ENCODE results near the gene RFTN1. TPM values are rescaled to one million over a fixed set of nuclear protein-coding genes. Genes with fewer than 3 reads are reported as not detected.

RFTN1 gene
- total RNA-seq, 3 donors from 2014 or later (not counting 1 experiment from before 2014, with no cell fraction given) = 112 to 135 (median 115) TPM

DNA sequence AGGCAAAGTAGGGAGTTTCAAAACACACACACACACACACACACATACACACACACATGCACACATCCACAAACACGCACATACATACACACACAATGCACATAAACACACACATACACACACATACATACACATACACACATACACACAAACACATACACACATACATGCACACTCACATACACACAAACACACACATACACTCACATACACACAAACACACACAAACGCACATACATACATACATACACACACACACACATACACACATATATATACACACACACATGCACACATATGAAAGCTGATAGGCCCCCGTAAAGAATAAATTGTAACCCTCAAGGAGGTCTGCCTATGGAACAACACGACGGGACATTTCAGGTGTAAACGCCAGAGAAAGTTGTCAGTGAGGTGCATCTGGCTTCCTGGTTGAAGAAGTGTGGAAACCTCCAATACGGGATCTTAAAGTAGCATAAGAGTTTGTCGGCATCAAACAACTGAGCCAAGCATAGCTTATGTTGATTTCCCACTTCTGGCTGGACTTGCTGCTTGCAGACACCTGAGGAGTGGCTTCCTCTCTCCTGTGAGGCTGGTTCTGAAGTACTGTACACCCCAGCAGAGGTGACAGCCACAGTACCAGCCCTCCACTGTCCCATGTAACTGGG lies 5.8 kb downstream of the RFTN1 start:
- TF ChIP-seq, protein P1, sequence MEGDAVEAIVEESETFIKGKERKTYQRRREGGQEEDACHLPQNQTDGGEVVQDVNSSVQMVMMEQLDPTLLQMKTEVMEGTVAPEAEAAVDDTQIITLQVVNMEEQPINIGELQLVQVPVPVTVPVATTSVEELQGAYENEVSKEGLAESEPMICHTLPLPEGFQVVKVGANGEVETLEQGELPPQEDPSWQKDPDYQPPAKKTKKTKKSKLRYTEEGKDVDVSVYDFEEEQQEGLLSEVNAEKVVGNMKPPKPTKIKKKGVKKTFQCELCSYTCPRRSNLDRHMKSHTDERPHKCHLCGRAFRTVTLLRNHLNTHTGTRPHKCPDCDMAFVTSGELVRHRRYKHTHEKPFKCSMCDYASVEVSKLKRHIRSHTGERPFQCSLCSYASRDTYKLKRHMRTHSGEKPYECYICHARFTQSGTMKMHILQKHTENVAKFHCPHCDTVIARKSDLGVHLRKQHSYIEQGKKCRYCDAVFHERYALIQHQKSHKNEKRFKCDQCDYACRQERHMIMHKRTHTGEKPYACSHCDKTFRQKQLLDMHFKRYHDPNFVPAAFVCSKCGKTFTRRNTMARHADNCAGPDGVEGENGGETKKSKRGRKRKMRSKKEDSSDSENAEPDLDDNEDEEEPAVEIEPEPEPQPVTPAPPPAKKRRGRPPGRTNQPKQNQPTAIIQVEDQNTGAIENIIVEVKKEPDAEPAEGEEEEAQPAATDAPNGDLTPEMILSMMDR (IDR thresholded peaks at IDR 0.05) = no peak
- Mint-ChIP-seq H3K4me3 (peak overlapping the region; percentile 0), H3K27ac (peak overlapping the region; percentile 75 to 85), H3K36me3 (no peaks in the 10 kb centered on the region), H3K9me3 (no peaks in the 10 kb centered on the region), H3K27me3 (ENCODE audit: low read depth in 2 of 2) (no peaks in the 10 kb centered on the region), H3K4me1 (peaks cover 82 to 92% of the 10 kb centered on the region in 2 donors)
- 87% methylated on average over 8 of the region's 8 CpGs for WGBS (ENCODE audit: insufficient coverage)
- Histone ChIP-seq H3K27ac (ENCODE audit: low read length) (no peak overlapping the region), H3K27me3 (ENCODE audit: control insufficient read depth, insufficient read depth, low read length) (no peaks in the 10 kb centered on the region), H3K4me1 (ENCODE audit: control insufficient read depth, insufficient read depth, low read length) (peaks cover 60% of the 10 kb centered on the region), H3K4me3 (ENCODE audit: low read length) (no peak overlapping the region), H3K36me3 (ENCODE audit: control insufficient read depth, insufficient read depth, low read length) (peaks cover 5% of the 10 kb centered on the region), H3K9me3 (ENCODE audit: control insufficient read depth, insufficient read depth, low read length) (no peaks in the 10 kb centered on the region)
- no peak for DNase-seq
- no peak for ATAC-seq
- intact Hi-C loops (cut with micrococcal nuclease) = no loop called here

DNA sequence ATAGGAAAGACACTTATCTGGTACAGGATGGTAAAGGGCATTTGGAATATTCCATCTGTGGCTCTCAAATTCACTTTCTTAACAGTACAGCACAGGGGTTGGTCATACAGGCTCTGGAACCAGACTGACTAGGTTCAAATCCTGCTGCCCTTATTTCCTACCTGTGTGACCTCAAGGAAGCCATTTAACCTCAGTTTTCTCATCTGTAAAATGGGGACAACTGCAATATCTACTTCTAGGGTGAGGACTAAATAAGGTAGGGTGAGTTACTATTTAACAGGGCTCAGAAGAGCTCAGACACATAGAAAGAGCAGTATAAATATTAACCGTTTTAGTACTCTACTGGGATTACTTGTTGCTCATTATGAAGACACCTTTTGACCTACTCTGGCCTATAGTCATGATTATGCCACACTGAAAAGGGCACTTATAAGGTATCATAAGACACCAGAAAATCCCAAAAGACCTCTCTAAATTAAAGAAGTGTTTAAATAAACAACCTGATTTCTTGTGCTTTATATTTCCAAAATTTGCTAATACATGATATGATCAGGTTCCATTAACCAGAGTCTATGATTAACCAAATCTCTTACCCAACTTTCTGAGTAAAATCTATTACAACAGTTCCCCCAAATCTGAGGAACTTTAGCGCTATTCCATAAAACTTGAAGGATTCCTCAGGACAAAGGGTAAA lies 6.5 kb downstream of the RFTN1 start:
- Mint-ChIP-seq H3K27me3 (ENCODE audit: low read depth in 2 of 2) (no peaks in the 10 kb centered on the region), H3K4me3 (peak overlapping the region; percentile 0), H3K27ac (peak overlapping the region; percentile 75 to 85)

DNA sequence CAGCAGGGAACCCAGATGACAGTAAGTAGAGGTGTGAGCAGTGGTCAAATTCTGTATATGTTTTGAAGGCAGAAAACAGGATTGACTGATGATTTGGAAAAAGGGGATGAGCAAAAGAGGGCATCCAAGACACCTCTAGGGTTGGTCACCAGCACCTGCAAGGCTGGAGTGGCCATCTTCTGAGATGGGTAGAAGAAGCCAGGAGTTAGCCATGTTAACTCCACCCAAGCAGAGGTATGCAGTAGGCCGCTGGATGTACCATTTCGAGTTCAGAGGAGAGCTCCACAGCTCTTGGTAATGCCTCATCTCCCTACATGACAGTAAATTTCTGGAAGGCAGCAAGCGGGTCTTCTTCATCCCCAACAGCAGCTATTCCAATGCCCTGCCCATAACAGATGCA lies 7.0 kb downstream of the RFTN1 start:
- H3K4me3 ChIP-seq (ENCODE audit: low read length) = no peak overlapping the region
- H3K9me3 Mint-ChIP-seq = no peaks in the 10 kb centered on the region
- H3K9me3 ChIP-seq (ENCODE audit: control insufficient read depth, insufficient read depth, low read length) = no peaks in the 10 kb centered on the region
- H3K36me3 ChIP-seq (ENCODE audit: control insufficient read depth, insufficient read depth, low read length) = peaks cover 5% of the 10 kb centered on the region
- no peaks in the 10 kb centered on the region for H3K36me3 Mint-ChIP-seq
- H3K27ac Mint-ChIP-seq = peak overlapping the region in 1 of 2 donors; percentile 85
- no peak overlapping the region for H3K27ac ChIP-seq (ENCODE audit: low read length)
- DNase-seq (no peak), ATAC-seq (no peak)
- H3K27me3 ChIP-seq (ENCODE audit: control insufficient read depth, insufficient read depth, low read length) = no peaks in the 10 kb centered on the region
- peak overlapping the region; percentile 9 for H3K4me3 Mint-ChIP-seq
- H3K27me3 Mint-ChIP-seq (ENCODE audit: low read depth in 2 of 2) = no peaks in the 10 kb centered on the region
- WGBS (ENCODE audit: insufficient coverage) = 96% methylated on average over 3 of the region's 3 CpGs
- H3K4me1 ChIP-seq (ENCODE audit: control insufficient read depth, insufficient read depth, low read length) = peaks cover 48% of the 10 kb centered on the region
- H3K4me1 Mint-ChIP-seq = peaks cover 78 to 93% of the 10 kb centered on the region in 2 donors
- TF ChIP-seq, protein P1 (IDR thresholded peaks at IDR 0.05) = no peak
- intact Hi-C loops (cut with micrococcal nuclease) = no loop called here

More for the DNA sequence above, 6.5 kb downstream of the RFTN1 start:
- H3K36me3 ChIP-seq (ENCODE audit: control insufficient read depth, insufficient read depth, low read length) = peaks cover 5% of the 10 kb centered on the region
- TF ChIP-seq, protein P1 (IDR thresholded peaks at IDR 0.05) = no peak
- no peak overlapping the region for H3K4me3 ChIP-seq (ENCODE audit: low read length)
- peaks cover 53% of the 10 kb centered on the region for H3K4me1 ChIP-seq (ENCODE audit: control insufficient read depth, insufficient read depth, low read length)
- H3K27ac ChIP-seq (ENCODE audit: low read length) = no peak overlapping the region
- peaks cover 82 to 94% of the 10 kb centered on the region in 2 donors for H3K4me1 Mint-ChIP-seq
- no peaks in the 10 kb centered on the region for H3K27me3 ChIP-seq (ENCODE audit: control insufficient read depth, insufficient read depth, low read length)
- no peaks in the 10 kb centered on the region for H3K9me3 ChIP-seq (ENCODE audit: control insufficient read depth, insufficient read depth, low read length)
- H3K9me3 Mint-ChIP-seq = no peaks in the 10 kb centered on the region
- intact Hi-C loops (cut with micrococcal nuclease) = no loop called here
- no peaks in the 10 kb centered on the region for H3K36me3 Mint-ChIP-seq
- WGBS (ENCODE audit: insufficient coverage) = 100% methylated on average over 2 of the region's 2 CpGs
- DNase-seq (no peak), ATAC-seq (no peak)
